ENCODE data around the gene PNMT.
"Not testable (repeated sequence)": the region's sequence is repeated elsewhere in the genome, so short reads cannot be mapped to it uniquely, and the experiment has no call there.

The PNMT gene

GRCh38 chr17:39687546-39688474 is 19.6 kb downstream of the PNMT start, which contains the start of gene PGAP3:
TSS of gene PGAP3 (minus strand) at chr17:39688057. CDS start at chr17:39688014, 43 bp downstream.
- peak; percentile 77 for DNase-seq (ENCODE audit: low read depth, low spot score)

GRCh38 chr17:39688475-39688835 is 20.2 kb downstream of the PNMT start:
- DNase-seq (ENCODE audit: low read depth, low spot score) = no peak

- DNase-seq (ENCODE audit: low read depth, low spot score) = no peak
Observed at GRCh38 chr17:39688945-39689344, 20.7 kb downstream of the PNMT start.

GRCh38 chr17:39694593-39694992 is 26.3 kb downstream of the PNMT start:
- no peak for DNase-seq (ENCODE audit: low read depth, low spot score)

GRCh38 chr17:39695089-39695474 is 26.8 kb downstream of the PNMT start:
- no peak for DNase-seq (ENCODE audit: low read depth, low spot score)

- no peak for DNase-seq (ENCODE audit: low read depth, low spot score)
Observed at GRCh38 chr17:39696731-39697130, 28.5 kb downstream of the PNMT start.

GRCh38 chr17:39697961-39698360 is 29.7 kb downstream of the PNMT start:
- no peak for DNase-seq (ENCODE audit: low read depth, low spot score)

GRCh38 chr17:39699157-39699817 is 31.0 kb downstream of the PNMT start:
- not testable (repeated sequence) for DNase-seq (ENCODE audit: low read depth, low spot score)

- peak; percentile 37 for DNase-seq (ENCODE audit: low read depth, low spot score)
Observed at GRCh38 chr17:39699818-39700147, 31.5 kb downstream of the PNMT start, which contains the start of gene ERBB2. TSS of gene ERBB2 (plus strand) at chr17:39700064. CDS start at chr17:39700239, 175 bp downstream.

GRCh38 chr17:39700148-39700987 is 32.1 kb downstream of the PNMT start:
- no peak for DNase-seq (ENCODE audit: low read depth, low spot score)

GRCh38 chr17:39701012-39701783 is 32.9 kb downstream of the PNMT start:
- DNase-seq (ENCODE audit: low read depth, low spot score) = no peak

GRCh38 chr17:39701784-39702422 is 33.6 kb downstream of the PNMT start:
- DNase-seq (ENCODE audit: low read depth, low spot score) = no peak

GRCh38 chr17:39702901-39703893 is 34.9 kb downstream of the PNMT start:
- DNase-seq (ENCODE audit: low read depth, low spot score) = no peak

- no peak for DNase-seq (ENCODE audit: low read depth, low spot score)
Observed at GRCh38 chr17:39703913-39704312, 35.7 kb downstream of the PNMT start.

- no peak for DNase-seq (ENCODE audit: low read depth, low spot score)
Observed at GRCh38 chr17:39704821-39705551, 36.7 kb downstream of the PNMT start.

- DNase-seq (ENCODE audit: low read depth, low spot score) = no peak
Observed at GRCh38 chr17:39705786-39706348, 37.6 kb downstream of the PNMT start.

GRCh38 chr17:39706383-39706782 is 38.1 kb downstream of the PNMT start:
- no peak for DNase-seq (ENCODE audit: low read depth, low spot score)

GRCh38 chr17:39706921-39707337 is 38.7 kb downstream of the PNMT start:
- no peak for DNase-seq (ENCODE audit: low read depth, low spot score)
